M059J (cell line): Measurements from ENCODE around the gene TMEM9B. TPM values are rescaled to one million over a fixed set of nuclear protein-coding genes. Genes with fewer than 3 reads are reported as not detected.
"Not testable (repeated sequence)": the region's sequence is repeated elsewhere in the genome, so short reads cannot be mapped to it uniquely, and the experiment has no call there.

Experiments used
- DNase-seq: peaks from one replicate; pipeline ENCODE4 v3.0.0-alpha.2; 2012; ENCODE audit warnings: low read depth
- total RNA-seq: library from RNA; depleted of rRNA; stranded (reverse); fragments of >200 nt; shearing (Covaris generic); gene quantifications from 2 replicates; pipeline ENCODE4 v1.2.3, GENCODE V29; 2014; rRNA removed

TMEM9B gene
- total RNA-seq: 63.0 and 72.1 TPM in 2 replicates

- peak; percentile 91 for DNase-seq
Observed at GRCh38 chr11:8964324-8965320, at the start of gene TMEM9B. TSS of gene TMEM9B (minus strand) at chr11:8964442. CDS start at chr11:8964313, 129 bp downstream.

GRCh38 chr11:9013373-9013772 is 49.1 kb upstream of the TMEM9B start:
- DNase-seq: no peak

- not testable (repeated sequence) for DNase-seq
Observed at GRCh38 chr11:9009538-9009937, 45.3 kb upstream of the TMEM9B start.

- DNase-seq: no peak
Observed at GRCh38 chr11:9008661-9009060, 44.4 kb upstream of the TMEM9B start.

- no peak for DNase-seq
Observed at GRCh38 chr11:9008011-9008550, 43.8 kb upstream of the TMEM9B start.

GRCh38 chr11:9005087-9005486 is 40.8 kb upstream of the TMEM9B start:
- DNase-seq: no peak

GRCh38 chr11:9004183-9004926 is 40.1 kb upstream of the TMEM9B start:
- DNase-seq: peak; percentile 9

GRCh38 chr11:9003573-9004182 is 39.4 kb upstream of the TMEM9B start, which contains the start of gene NRIP3:
TSS of gene NRIP3 (minus strand) at chr11:9004001. CDS start at chr11:9003935, 66 bp downstream.
- DNase-seq: peak; percentile 75

GRCh38 chr11:9002920-9003572 is 38.8 kb upstream of the TMEM9B start:
- DNase-seq: peak; percentile 41

- peak; percentile 92 for DNase-seq
Observed at GRCh38 chr11:9001736-9002135, 37.5 kb upstream of the TMEM9B start.

GRCh38 chr11:8998017-8998416 is 33.8 kb upstream of the TMEM9B start:
- DNase-seq: no peak

GRCh38 chr11:8997451-8997850 is 33.2 kb upstream of the TMEM9B start:
- no peak for DNase-seq

- peak; percentile 68 for DNase-seq
Observed at GRCh38 chr11:8989453-8989852, 25.2 kb upstream of the TMEM9B start.

GRCh38 chr11:8988329-8989234 is 24.3 kb upstream of the TMEM9B start:
- peak; percentile 58 for DNase-seq

- DNase-seq: no peak
Observed at GRCh38 chr11:8987446-8987845, 23.2 kb upstream of the TMEM9B start.

- not testable (repeated sequence) for DNase-seq
Observed at GRCh38 chr11:8986772-8987171, 22.5 kb upstream of the TMEM9B start.

- no peak for DNase-seq
Observed at GRCh38 chr11:8985462-8985861, 21.2 kb upstream of the TMEM9B start.

GRCh38 chr11:8983552-8983951 is 19.3 kb upstream of the TMEM9B start:
- DNase-seq: no peak

GRCh38 chr11:8980485-8980884 is 16.2 kb upstream of the TMEM9B start:
- no peak for DNase-seq

GRCh38 chr11:8979365-8979764 is 15.1 kb upstream of the TMEM9B start:
- DNase-seq: not testable (repeated sequence)
